ENCODE measurements around the gene SESTD1. TPM values are rescaled to one million over a fixed set of nuclear protein-coding genes. Genes with fewer than 3 reads are reported as not detected.

The SESTD1 gene
- 1 to 10 TPM; 9.4 to 9.6 TPM for total RNA-seq

- CTCF ChIA-PET, result interaction anchor here (1.1 kb wide), 1 partner anchor 12 kb away, joined by 3 read pairs; no protein-coding TSS in a partner anchor
- H3K27me3 Mint-ChIP-seq, result peaks cover 20% of the 10 kb centered on the region
- DNase-seq (peak; percentile 75), ATAC-seq (peak; percentile 65)
- peak within 1 kb of the TSS; percentile 48 for H3K27ac Mint-ChIP-seq
- peak within 1 kb of the TSS; percentile 80 for H3K4me3 Mint-ChIP-seq
- no peaks in the 10 kb centered on the region for H3K36me3 Mint-ChIP-seq (ENCODE audit: low read depth)
- peaks cover 20% of the 10 kb centered on the region for H3K4me1 Mint-ChIP-seq
- H3K9me3 Mint-ChIP-seq (ENCODE audit: low read depth), result no peaks in the 10 kb centered on the region
- intact Hi-C loops (cut with DNase I, micrococcal nuclease), result loop anchor here (2.0 to 10.0 kb wide), 5 partner anchors 26 to 740 kb away; partner anchors contain the start of gene CWC22 (in 1 of the 2)
- POLR2A ChIA-PET, result no interaction called here
These were observed at the start of gene SESTD1 for GRCh38 chr2:179264368-179265081. TSS of gene SESTD1 (minus strand) at chr2:179264832. CDS start at chr2:179191841, 72,991 bp downstream.

- ATAC-seq (no peak), DNase-seq (no peak)
- Mint-ChIP-seq H3K27me3 (peaks cover 7% of the 10 kb centered on the region), H3K4me1 (no peaks in the 10 kb centered on the region), H3K36me3 (ENCODE audit: low read depth) (no peaks in the 10 kb centered on the region), H3K9me3 (ENCODE audit: low read depth) (peaks cover 5% of the 10 kb centered on the region), H3K27ac (no peak overlapping the region), H3K4me3 (no peak overlapping the region)
- intact Hi-C loops (cut with DNase I, micrococcal nuclease), result no loop called here
- POLR2A ChIA-PET, result no interaction called here
- CTCF ChIA-PET, result no interaction called here
These were observed 48.4 kb upstream of the SESTD1 start for GRCh38 chr2:179313057-179313456.

- CTCF ChIA-PET, result interaction anchor here (1.2 kb wide), 1 partner anchor 16 kb away, joined by 3 read pairs; no protein-coding TSS in a partner anchor
- no peak overlapping the region for H3K27ac Mint-ChIP-seq
- ATAC-seq, result no peak
- no peak overlapping the region for H3K4me3 Mint-ChIP-seq
- DNase-seq, result no peak
- no peaks in the 10 kb centered on the region for H3K4me1 Mint-ChIP-seq
- peaks cover 5% of the 10 kb centered on the region for H3K9me3 Mint-ChIP-seq (ENCODE audit: low read depth)
- POLR2A ChIA-PET, result no interaction called here
- H3K27me3 Mint-ChIP-seq, result peaks cover 7% of the 10 kb centered on the region
- H3K36me3 Mint-ChIP-seq (ENCODE audit: low read depth), result no peaks in the 10 kb centered on the region
- intact Hi-C loops (cut with DNase I, micrococcal nuclease), result no loop called here
These were observed 46.5 kb upstream of the SESTD1 start for GRCh38 chr2:179311101-179311500.

DNA sequence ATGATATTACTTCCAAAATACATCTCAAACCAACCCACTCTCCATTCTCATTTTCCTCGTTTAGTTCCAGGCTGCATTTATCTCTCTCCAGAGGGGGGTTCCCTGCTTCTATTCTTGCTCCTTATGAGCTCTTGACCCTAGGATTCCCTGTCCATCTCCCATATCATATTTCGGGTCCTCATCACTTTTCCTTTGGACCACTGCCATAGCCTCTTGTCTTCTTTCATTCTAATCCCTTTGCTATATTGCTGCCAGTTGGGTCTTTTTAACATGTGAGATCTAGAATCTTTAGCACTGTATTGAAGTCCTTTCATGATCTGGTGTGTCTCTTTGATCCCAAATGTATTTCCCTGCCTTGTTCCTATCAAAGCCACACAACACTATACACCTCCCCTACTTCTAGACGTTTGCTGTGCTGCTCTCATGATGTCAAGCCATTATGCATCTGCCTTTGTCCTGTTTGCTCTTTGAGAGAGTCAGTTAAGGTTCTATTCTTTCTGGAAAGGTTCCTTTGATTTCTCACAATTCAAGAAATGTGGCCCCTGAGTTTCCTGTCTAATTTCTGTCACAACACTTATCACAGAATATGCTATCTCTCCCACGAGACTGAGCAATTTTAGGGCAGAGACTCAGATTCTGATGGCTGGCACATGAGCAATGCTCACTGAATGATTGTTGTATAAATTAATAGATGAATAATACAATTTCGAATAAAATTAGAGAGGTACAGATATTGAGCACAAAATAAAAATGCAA is 43.2 kb upstream of the SESTD1 start:
- ChIA-PET POLR2A (no interaction called here), CTCF (no interaction called here)
- no peaks in the 10 kb centered on the region for H3K9me3 Mint-ChIP-seq (ENCODE audit: low read depth)
- ATAC-seq, result no peak
- no peak overlapping the region for H3K4me3 Mint-ChIP-seq
- H3K27ac Mint-ChIP-seq, result no peak overlapping the region
- H3K27me3 Mint-ChIP-seq, result peaks cover under 1% of the 10 kb centered on the region
- intact Hi-C loops (cut with DNase I, micrococcal nuclease), result no loop called here
- no peaks in the 10 kb centered on the region for H3K36me3 Mint-ChIP-seq (ENCODE audit: low read depth)
- DNase-seq, result no peak
- no peaks in the 10 kb centered on the region for H3K4me1 Mint-ChIP-seq

DNA sequence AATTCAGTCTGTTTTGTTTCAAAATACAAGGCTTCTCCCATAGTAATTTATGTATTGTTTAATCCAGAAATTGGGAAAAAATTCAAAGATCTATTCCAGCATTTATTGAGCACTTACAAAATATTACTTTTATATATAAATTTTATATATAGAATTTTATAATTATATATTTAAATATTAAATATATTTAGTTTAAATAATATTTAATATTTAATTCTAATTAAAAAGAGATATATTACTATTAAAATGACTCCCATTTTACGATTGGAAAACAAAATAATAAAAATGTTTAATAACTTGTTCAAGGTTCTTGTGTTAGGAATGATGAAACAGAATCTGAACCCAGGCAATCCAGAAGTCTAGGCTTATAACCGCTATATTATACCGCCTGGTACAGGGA is 40.5 kb upstream of the SESTD1 start:
- no peak overlapping the region for H3K4me3 Mint-ChIP-seq
- no peaks in the 10 kb centered on the region for H3K36me3 Mint-ChIP-seq (ENCODE audit: low read depth)
- H3K27ac Mint-ChIP-seq, result no peak overlapping the region
- no peaks in the 10 kb centered on the region for H3K9me3 Mint-ChIP-seq (ENCODE audit: low read depth)
- no peaks in the 10 kb centered on the region for H3K4me1 Mint-ChIP-seq
- ChIA-PET CTCF (interaction anchor here (1.6 kb wide), 1 partner anchor 10 kb away, joined by 3 read pairs; no protein-coding TSS in a partner anchor), POLR2A (no interaction called here)
- intact Hi-C loops (cut with DNase I, micrococcal nuclease), result no loop called here
- no peaks in the 10 kb centered on the region for H3K27me3 Mint-ChIP-seq
- DNase-seq (no peak), ATAC-seq (no peak)

DNA sequence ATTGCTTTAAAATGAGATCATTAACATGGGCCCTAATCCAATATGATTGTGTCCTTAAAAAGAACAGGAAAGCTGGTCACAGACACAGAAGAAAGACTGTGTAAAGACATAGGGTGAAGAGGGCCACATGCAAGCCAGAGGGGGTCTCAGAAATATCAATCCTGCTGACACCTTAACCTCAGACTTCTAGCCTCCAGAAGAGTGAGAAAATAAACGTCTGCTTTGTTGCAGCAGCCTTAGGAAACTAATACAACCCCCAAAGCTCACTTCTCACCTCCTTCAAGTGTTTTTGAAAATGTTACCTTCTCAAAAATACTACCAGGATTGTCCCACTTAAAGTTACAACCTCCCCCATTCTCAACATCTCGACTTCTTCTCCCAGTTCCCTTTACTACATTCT is 39.8 kb upstream of the SESTD1 start:
- H3K36me3 Mint-ChIP-seq (ENCODE audit: low read depth), result no peaks in the 10 kb centered on the region
- H3K4me3 Mint-ChIP-seq, result no peak overlapping the region
- H3K9me3 Mint-ChIP-seq (ENCODE audit: low read depth), result no peaks in the 10 kb centered on the region
- intact Hi-C loops (cut with DNase I, micrococcal nuclease), result no loop called here
- ChIA-PET POLR2A (no interaction called here), CTCF (interaction anchor here (1.6 kb wide), 1 partner anchor 10 kb away, joined by 3 read pairs; no protein-coding TSS in a partner anchor)
- no peaks in the 10 kb centered on the region for H3K4me1 Mint-ChIP-seq
- no peak for ATAC-seq
- H3K27me3 Mint-ChIP-seq, result no peaks in the 10 kb centered on the region
- no peak overlapping the region for H3K27ac Mint-ChIP-seq
- no peak for DNase-seq

DNA sequence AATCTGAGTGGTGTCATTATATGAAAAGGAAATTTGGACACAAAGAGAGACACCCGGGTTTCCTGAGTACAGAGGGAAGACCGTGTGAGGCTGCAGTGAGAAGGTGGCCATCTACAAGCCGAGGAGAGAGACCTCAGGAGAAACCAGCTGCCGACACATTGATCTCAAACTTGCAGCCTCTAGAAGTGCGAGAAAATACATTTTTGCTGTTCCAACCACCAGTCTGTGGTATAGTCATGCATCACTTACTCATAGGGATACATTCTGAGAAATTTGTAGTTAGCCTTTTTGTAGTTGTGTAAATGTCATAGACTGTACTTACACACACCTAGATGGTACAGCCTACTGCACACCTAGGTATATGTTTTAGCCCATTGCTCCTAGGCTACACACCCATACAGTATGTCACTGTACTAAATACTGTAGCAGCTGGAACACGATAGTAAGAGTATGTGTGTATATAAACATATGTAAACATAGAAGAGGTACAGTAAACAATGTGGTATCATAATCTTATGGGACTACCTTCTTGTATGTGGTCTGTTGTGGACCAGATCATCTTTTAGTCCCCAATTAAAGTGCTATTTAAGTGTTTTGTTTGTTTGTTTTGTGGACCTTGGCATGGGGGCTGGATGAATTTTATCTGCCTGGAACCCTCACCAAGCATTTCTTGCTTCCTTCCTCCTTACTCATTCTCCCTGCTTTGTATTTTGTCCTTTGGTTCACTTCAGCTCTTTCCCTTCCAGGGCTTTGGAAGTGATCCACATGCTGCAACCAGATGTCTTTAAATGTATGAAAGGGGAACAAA is 38.3 kb upstream of the SESTD1 start:
- Mint-ChIP-seq H3K9me3 (ENCODE audit: low read depth) (no peaks in the 10 kb centered on the region), H3K27me3 (no peaks in the 10 kb centered on the region), H3K4me1 (no peaks in the 10 kb centered on the region), H3K27ac (no peak overlapping the region), H3K36me3 (ENCODE audit: low read depth) (no peaks in the 10 kb centered on the region), H3K4me3 (no peak overlapping the region)
- intact Hi-C loops (cut with DNase I, micrococcal nuclease), result no loop called here
- DNase-seq (no peak), ATAC-seq (peak; percentile 12)
- POLR2A ChIA-PET, result no interaction called here
- CTCF ChIA-PET, result no interaction called here

- H3K27ac Mint-ChIP-seq, result no peak overlapping the region
- intact Hi-C loops (cut with DNase I, micrococcal nuclease), result no loop called here
- H3K4me1 Mint-ChIP-seq, result no peaks in the 10 kb centered on the region
- no peak for ATAC-seq
- H3K9me3 Mint-ChIP-seq (ENCODE audit: low read depth), result no peaks in the 10 kb centered on the region
- no peak for DNase-seq
- no peaks in the 10 kb centered on the region for H3K27me3 Mint-ChIP-seq
- H3K4me3 Mint-ChIP-seq, result no peak overlapping the region
- ChIA-PET POLR2A (no interaction called here), CTCF (no interaction called here)
- no peaks in the 10 kb centered on the region for H3K36me3 Mint-ChIP-seq (ENCODE audit: low read depth)
These were observed 37.5 kb upstream of the SESTD1 start for GRCh38 chr2:179302149-179302548.

DNA sequence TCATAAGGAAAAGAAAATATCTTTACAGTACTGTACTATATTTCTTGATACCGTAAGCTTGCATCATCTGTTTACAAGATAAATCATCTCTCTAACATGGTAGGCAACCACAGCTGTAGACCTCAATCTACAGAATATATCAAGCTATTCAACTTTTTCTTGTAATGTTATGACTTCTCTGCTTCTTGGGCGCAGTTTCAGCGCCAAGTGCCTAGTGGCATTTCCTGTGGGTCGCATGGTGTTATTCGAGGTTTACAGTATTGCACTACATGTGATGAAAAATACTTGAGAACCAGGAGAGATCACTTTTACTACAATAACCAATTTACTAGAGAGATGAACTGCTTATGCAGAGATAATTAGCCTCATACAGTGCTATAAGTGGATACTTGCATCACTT is 34.0 kb upstream of the SESTD1 start:
- Mint-ChIP-seq H3K9me3 (ENCODE audit: low read depth) (no peaks in the 10 kb centered on the region), H3K27me3 (no peaks in the 10 kb centered on the region), H3K27ac (no peak overlapping the region), H3K4me1 (no peaks in the 10 kb centered on the region), H3K36me3 (ENCODE audit: low read depth) (no peaks in the 10 kb centered on the region), H3K4me3 (no peak overlapping the region)
- ChIA-PET CTCF (no interaction called here), POLR2A (no interaction called here)
- DNase-seq, result no peak
- intact Hi-C loops (cut with DNase I, micrococcal nuclease), result no loop called here
- ATAC-seq, result no peak

- POLR2A ChIA-PET, result no interaction called here
- no peak overlapping the region for H3K4me3 Mint-ChIP-seq
- CTCF ChIA-PET, result interaction anchor here (1.2 kb wide), 1 partner anchor 127 kb away, joined by 3 read pairs; no protein-coding TSS in a partner anchor
- H3K9me3 Mint-ChIP-seq (ENCODE audit: low read depth), result no peaks in the 10 kb centered on the region
- H3K36me3 Mint-ChIP-seq (ENCODE audit: low read depth), result no peaks in the 10 kb centered on the region
- DNase-seq (no peak), ATAC-seq (no peak)
- H3K27ac Mint-ChIP-seq, result no peak overlapping the region
- no peaks in the 10 kb centered on the region for H3K27me3 Mint-ChIP-seq
- no peaks in the 10 kb centered on the region for H3K4me1 Mint-ChIP-seq
- intact Hi-C loops (cut with DNase I, micrococcal nuclease), result no loop called here
These were observed 33.3 kb upstream of the SESTD1 start for GRCh38 chr2:179297927-179298326.

- no peak overlapping the region for H3K27ac Mint-ChIP-seq
- H3K36me3 Mint-ChIP-seq (ENCODE audit: low read depth), result no peaks in the 10 kb centered on the region
- no peak overlapping the region for H3K4me3 Mint-ChIP-seq
- CTCF ChIA-PET, result no interaction called here
- no peak for ATAC-seq
- intact Hi-C loops (cut with DNase I, micrococcal nuclease), result no loop called here
- no peaks in the 10 kb centered on the region for H3K4me1 Mint-ChIP-seq
- no peaks in the 10 kb centered on the region for H3K9me3 Mint-ChIP-seq (ENCODE audit: low read depth)
- POLR2A ChIA-PET, result no interaction called here
- H3K27me3 Mint-ChIP-seq, result no peaks in the 10 kb centered on the region
- DNase-seq, result no peak
These were observed 25.7 kb upstream of the SESTD1 start for GRCh38 chr2:179290329-179290728.
